Pons (tissue), 1 donor: ENCODE data around the gene HOXD3.

Source experiments
- DNase-seq: peaks from one replicate; pipeline ENCODE4 v3.0.0-alpha.2; 2016; ENCODE audit warnings: low spot score

The HOXD3 gene

GRCh38 chr2:176156807-176157498, at the start of gene HOXD3:
HOXD3 (plus strand) TSS chr2:176157307; CDS start chr2:176169115, 11,808 bp downstream.
- no peak for DNase-seq

- no peak for DNase-seq
These were observed 49.4 kb upstream of the HOXD3 start for GRCh38 chr2:176107731-176108181.

GRCh38 chr2:176109192-176109901, 47.8 kb upstream of the HOXD3 start:
- no peak for DNase-seq

GRCh38 chr2:176109946-176110345, 47.2 kb upstream of the HOXD3 start:
- DNase-seq = no peak

- DNase-seq = no peak
These were observed 46.4 kb upstream of the HOXD3 start for GRCh38 chr2:176110415-176111308.

- DNase-seq = no peak
These were observed 45.8 kb upstream of the HOXD3 start for GRCh38 chr2:176111309-176111663.

GRCh38 chr2:176111846-176112374, 45.2 kb upstream of the HOXD3 start:
- DNase-seq = no peak

- no peak for DNase-seq
These were observed 44.5 kb upstream of the HOXD3 start for GRCh38 chr2:176112375-176113302.

GRCh38 chr2:176114120-176114929, 42.8 kb upstream of the HOXD3 start:
- no peak for DNase-seq

- no peak for DNase-seq
These were observed 42.0 kb upstream of the HOXD3 start for GRCh38 chr2:176114930-176115625.

GRCh38 chr2:176115883-176116813, 41.0 kb upstream of the HOXD3 start, which contains the start of gene HOXD10:
HOXD10 (plus strand) TSS chr2:176116778; CDS start chr2:176116834, 56 bp downstream.
- DNase-seq = no peak

GRCh38 chr2:176117162-176117822, 39.8 kb upstream of the HOXD3 start:
- DNase-seq = no peak

- DNase-seq = no peak
These were observed 39.2 kb upstream of the HOXD3 start for GRCh38 chr2:176117823-176118371.

- DNase-seq = no peak
These were observed 38.3 kb upstream of the HOXD3 start for GRCh38 chr2:176118601-176119339.

- DNase-seq = no peak
These were observed 36.5 kb upstream of the HOXD3 start for GRCh38 chr2:176120364-176121189.
